ENCODE data around the gene ITIH4.

DNA sequence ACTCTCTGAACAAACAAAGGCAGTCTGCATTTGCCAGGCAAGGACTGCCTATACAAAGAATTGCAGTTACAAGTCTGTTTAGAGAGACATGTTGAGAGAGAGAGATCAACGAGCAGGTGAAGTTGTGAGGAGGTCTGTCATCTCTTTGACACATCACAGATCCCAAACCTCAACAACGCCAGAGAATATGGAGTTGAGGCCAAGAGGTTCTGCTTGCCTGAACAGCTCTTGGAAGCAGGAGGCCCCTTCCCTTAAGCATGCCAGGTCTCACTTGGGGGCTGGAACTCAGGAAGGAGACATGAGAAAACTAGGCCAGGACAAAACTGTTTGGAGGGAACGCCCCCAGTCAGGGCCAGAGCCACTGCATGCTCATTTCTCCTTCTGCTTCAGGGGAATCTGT lies 26.7 kb upstream of the ITIH4 start:
- TF ChIP-seq EZH2phosphoT487 (IDR thresholded peaks at IDR 0.05; ENCODE audit: borderline replicate concordance, low read length): no peak
- TF ChIP-seq, protein P1, sequence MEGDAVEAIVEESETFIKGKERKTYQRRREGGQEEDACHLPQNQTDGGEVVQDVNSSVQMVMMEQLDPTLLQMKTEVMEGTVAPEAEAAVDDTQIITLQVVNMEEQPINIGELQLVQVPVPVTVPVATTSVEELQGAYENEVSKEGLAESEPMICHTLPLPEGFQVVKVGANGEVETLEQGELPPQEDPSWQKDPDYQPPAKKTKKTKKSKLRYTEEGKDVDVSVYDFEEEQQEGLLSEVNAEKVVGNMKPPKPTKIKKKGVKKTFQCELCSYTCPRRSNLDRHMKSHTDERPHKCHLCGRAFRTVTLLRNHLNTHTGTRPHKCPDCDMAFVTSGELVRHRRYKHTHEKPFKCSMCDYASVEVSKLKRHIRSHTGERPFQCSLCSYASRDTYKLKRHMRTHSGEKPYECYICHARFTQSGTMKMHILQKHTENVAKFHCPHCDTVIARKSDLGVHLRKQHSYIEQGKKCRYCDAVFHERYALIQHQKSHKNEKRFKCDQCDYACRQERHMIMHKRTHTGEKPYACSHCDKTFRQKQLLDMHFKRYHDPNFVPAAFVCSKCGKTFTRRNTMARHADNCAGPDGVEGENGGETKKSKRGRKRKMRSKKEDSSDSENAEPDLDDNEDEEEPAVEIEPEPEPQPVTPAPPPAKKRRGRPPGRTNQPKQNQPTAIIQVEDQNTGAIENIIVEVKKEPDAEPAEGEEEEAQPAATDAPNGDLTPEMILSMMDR (IDR thresholded peaks at IDR 0.05; ENCODE audit: low read depth, low read length, poor library complexity, severe bottlenecking): no peak

All from DOHH2 (cell line).